Hematopoietic multipotent progenitor cell treated with erythropoietin and hydrocortisone succinate and interleukin-3 and kit ligand, for 8 days (in vitro differentiated cells): ENCODE results near the gene CCDC74A.
"Not testable (repeated sequence)": the region's sequence is repeated elsewhere in the genome, so short reads cannot be mapped to it uniquely, and the experiment has no call there.

Experiments
- DNase-seq: peaks from one replicate; pipeline ENCODE4 v3.0.0-alpha.2; 2015

The CCDC74A gene

DNA sequence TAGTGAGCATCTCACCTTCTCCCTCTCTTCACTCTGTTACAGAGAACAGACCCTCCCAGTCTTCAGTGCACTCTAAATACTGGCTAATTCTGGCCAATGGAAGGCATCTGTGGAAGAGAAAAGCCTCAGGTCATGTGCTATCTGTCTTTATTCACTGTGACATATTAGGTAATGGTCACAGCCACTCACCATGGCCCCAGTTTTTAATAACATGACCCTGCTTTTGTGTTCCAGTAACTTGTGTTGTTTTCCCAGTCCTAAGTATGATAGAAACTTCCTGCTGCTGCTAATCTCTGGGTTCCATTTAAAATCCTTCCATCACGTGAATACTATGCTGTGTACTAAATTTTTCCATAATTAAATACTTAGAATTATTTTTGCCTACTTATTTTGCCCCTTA lies 40.7 kb downstream of the CCDC74A start:
- not testable (repeated sequence) for DNase-seq

DNA sequence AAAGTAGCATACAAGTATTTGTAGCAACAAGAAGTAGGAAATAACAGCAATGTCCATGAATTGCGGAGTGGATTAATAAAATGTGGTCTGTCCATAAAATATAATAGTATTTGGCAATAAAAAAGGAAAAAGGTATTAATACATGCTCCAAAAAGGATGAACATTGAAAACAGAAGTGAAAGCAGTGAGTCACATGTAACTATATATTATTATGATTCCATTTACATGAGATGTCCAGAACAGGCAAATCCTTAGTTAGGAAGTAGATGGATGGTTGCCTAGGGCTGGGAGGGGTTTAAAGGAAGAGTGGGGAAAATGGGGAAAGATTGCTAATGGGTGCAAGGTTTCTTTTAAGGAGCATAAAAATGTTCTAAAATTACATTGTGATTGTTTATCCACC lies 44.5 kb downstream of the CCDC74A start:
- no peak for DNase-seq

DNA sequence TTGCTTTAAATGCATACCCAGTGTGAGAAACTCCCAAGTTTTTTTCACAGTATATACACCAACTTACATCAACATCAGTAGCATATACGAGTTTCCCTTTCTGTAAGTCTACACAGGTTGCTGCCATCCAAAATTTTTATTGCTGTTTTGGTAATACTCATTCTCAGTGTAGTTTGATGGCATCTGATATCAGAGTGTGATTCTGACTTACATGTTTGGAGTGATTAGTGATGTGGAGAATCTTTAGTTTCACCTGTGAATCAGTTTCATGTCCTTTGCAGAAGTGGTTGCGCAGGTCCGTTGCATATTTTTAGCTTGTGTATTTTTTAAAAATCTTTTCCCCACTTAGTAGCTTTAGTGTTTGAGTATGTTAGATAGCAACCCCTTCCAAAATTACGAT lies 50.1 kb downstream of the CCDC74A start:
- DNase-seq, result no peak

- DNase-seq, result no peak
These were observed 52.5 kb downstream of the CCDC74A start for GRCh38 chr2:131580187-131580586.
